Natural killer cell (primary cell): ENCODE results near the gene CAMSAP1. TPM values are rescaled to one million over a fixed set of nuclear protein-coding genes. Genes with fewer than 3 reads are reported as not detected.

Experiments
- ATAC-seq, 3 donors: fragments of 150-1000 bp in 2 of 3; fragments of 200-7000 bp in 1 of 3; cut with Tn5 transposase; 1 replicate in 1 of 3; 2 replicates in 2 of 3; pipeline ENCODE4 v1.10.0; 2021; ENCODE audit warnings: mild to moderate bottlenecking in 2 of 3, moderate library complexity in 2 of 3
- DNase-seq, 2 donors: peaks; one replicate each; pipeline versions ENCODE4 v3.0.0 to v3.0.0-alpha.2; 2013 to 2021; ENCODE audit warnings: mixed read lengths in 1 of 2
- H3K27ac ChIP-seq: one replicate; pipeline ENCODE4 v1.5.1; 2013; ENCODE audit warnings: mild to moderate bottlenecking, low read length
- H3K27me3 ChIP-seq: one replicate; pipeline ENCODE4 v1.6.1; 2013; ENCODE audit warnings: low read length; ENCODE audit not compliant: control insufficient read depth, insufficient read depth
- H3K36me3 ChIP-seq: one replicate; pipeline ENCODE4 v1.6.1; 2013; ENCODE audit warnings: low read length; ENCODE audit not compliant: control insufficient read depth, insufficient read depth
- H3K4me1 ChIP-seq: one replicate; pipeline ENCODE4 v1.6.1; 2013; ENCODE audit warnings: low read length; ENCODE audit not compliant: control insufficient read depth, insufficient read depth
- H3K4me3 ChIP-seq: one replicate; pipeline ENCODE4 v1.5.1; 2013; ENCODE audit warnings: low read length
- H3K9me3 ChIP-seq: one replicate; pipeline ENCODE4 v1.6.1; 2013; ENCODE audit warnings: low read length; ENCODE audit not compliant: control insufficient read depth, insufficient read depth
- H3K27ac Mint-ChIP-seq, 2 donors: one replicate each; pipeline ENCODE4 v1.8.0; 2022; ENCODE audit warnings: mild to moderate bottlenecking in 2 of 2, mixed read lengths in 2 of 2, moderate library complexity in 1 of 2
- H3K27me3 Mint-ChIP-seq, 2 donors: one replicate each; pipeline ENCODE4 v1.8.0; 2022; ENCODE audit warnings: low read depth in 2 of 2, mixed read lengths in 2 of 2
- H3K36me3 Mint-ChIP-seq: one replicate; pipeline ENCODE4 v1.8.0; 2022; ENCODE audit warnings: mixed read lengths
- H3K4me1 Mint-ChIP-seq, 2 donors: one replicate each; pipeline ENCODE4 v1.8.0; 2022; ENCODE audit warnings: mixed read lengths in 2 of 2
- H3K4me3 Mint-ChIP-seq: one replicate; pipeline ENCODE4 v1.8.0; 2022; ENCODE audit warnings: mild to moderate bottlenecking, moderate library complexity, mixed read lengths
- H3K9me3 Mint-ChIP-seq, 2 donors: one replicate each; pipeline ENCODE4 v1.8.0; 2022; ENCODE audit warnings: mixed read lengths in 2 of 2
- CTCF ChIP-seq: fragments of 200-600 bp; IDR thresholded peaks from one replicate; pipeline ENCODE4 v1.8.0; 2022; ENCODE audit warnings: antibody characterized with exemption
- WGBS: methylation state at CpG from one replicate; pipeline ENCODE4 v1.1.7; 2013; ENCODE audit warnings: missing lambda C conversion rate; ENCODE audit not compliant: insufficient coverage; 5-methylcytosine and 5-hydroxymethylcytosine counted together
- intact Hi-C: fragments of 100-400 bp; cut with micrococcal nuclease; formaldehyde crosslinking; loops from one replicate; pipeline ENCODE4 v1.14.2; 2022
- total RNA-seq, 4 donors: library from RNA; stranded (reverse); fragments of 120-200 nt in 1 of 4; gene quantifications; one replicate each; pipeline versions ENCODE4 v1.2.3 to v1.2.4, GENCODE V29; 2013 to 2022

The CAMSAP1 gene
- total RNA-seq, 3 donors from 2014 or later (not counting 1 experiment from before 2014, with no cell fraction given): 25.9 to 33.5 (median 28.1) TPM

DNA sequence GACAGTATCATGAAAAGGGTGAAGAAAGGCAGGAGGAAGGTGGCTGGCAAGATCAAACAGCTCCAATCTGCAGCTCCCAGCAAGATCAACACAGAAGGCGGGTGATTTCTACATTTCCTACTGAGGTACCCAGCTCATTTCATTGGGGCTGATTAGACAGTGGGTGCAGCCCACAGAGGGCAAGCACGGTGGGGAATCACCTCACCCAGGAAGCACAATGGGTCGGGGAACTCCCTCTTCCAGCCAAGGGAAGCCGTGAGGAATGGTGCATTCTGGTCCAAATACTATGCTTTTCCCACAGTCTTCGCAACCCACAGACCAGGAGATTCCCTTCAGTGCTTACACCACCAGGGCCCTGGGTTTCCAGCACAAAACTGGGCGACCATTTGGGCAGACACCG lies 66.8 kb downstream of the CAMSAP1 start:
- Histone ChIP-seq H3K36me3 (peaks cover 9% of the 10 kb centered on the region), H3K4me3 (no peak overlapping the region), H3K27ac (no peak overlapping the region), H3K9me3 (no peaks in the 10 kb centered on the region), H3K4me1 (no peaks in the 10 kb centered on the region), H3K27me3 (no peaks in the 10 kb centered on the region)
- no peak for TF ChIP-seq CTCF
- Mint-ChIP-seq H3K4me3 (no peak overlapping the region), H3K27me3 (no peaks in the 10 kb centered on the region), H3K36me3 (peaks cover 19% of the 10 kb centered on the region), H3K27ac (no peak overlapping the region), H3K4me1 (peaks cover 9 to 19% of the 10 kb centered on the region in 2 donors), H3K9me3 (peaks cover 6 to 7% of the 10 kb centered on the region in 2 donors)
- intact Hi-C loops: no loop called here
- DNase-seq (no peak), ATAC-seq (no peak)
- 95% methylated on average over 7 of the region's 7 CpGs for WGBS

DNA sequence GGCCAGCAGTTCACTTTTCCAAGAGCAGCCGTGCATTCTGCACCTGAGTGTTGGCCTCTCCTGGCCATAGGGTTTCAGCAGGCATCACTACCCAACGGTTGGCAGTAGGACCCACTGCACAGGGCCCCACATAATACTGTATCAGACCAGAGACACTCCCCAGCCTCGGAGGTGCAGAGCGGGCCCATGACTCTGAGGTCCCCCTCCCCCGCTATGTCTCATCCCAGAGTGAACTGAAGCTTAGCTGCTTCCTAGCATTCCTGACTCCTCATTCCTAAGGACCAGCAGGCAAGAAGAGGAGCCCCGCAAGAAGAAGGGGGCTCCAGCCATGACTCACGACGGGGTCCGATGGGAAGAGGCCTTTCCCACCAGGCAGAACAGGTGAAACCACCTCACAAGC lies 67.2 kb downstream of the CAMSAP1 start:
- Mint-ChIP-seq H3K9me3 (peaks cover 6 to 7% of the 10 kb centered on the region in 2 donors), H3K4me1 (peaks cover 6 to 15% of the 10 kb centered on the region in 2 donors), H3K27me3 (no peaks in the 10 kb centered on the region), H3K4me3 (no peak overlapping the region), H3K36me3 (peaks cover 15% of the 10 kb centered on the region), H3K27ac (no peak overlapping the region)
- intact Hi-C loops: no loop called here
- no peak for TF ChIP-seq CTCF
- Histone ChIP-seq H3K9me3 (no peaks in the 10 kb centered on the region), H3K4me3 (no peak overlapping the region), H3K36me3 (peaks cover 9% of the 10 kb centered on the region), H3K27ac (no peak overlapping the region), H3K27me3 (no peaks in the 10 kb centered on the region), H3K4me1 (no peaks in the 10 kb centered on the region)
- WGBS: over 99% methylated on average over 9 of the region's 9 CpGs
- DNase-seq: no peak
- no peak for ATAC-seq

DNA sequence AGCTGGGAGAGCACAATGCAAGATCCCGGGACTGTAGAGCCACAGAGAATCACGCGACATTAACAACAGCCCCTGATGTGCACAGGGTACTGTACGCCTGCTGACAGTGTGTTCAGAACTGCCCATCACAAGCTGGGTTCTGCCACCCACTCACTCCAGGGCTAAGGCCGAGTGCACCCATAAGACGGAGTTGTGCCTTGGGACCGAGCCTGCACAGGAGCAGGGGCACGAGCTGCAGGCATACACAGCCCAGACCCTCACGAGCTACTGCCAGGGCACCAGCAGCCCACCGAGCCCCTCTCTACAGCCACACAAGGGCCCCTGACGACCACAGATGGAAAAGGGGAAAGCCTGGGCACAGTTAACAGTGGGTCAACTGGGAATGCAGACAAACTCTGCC lies 67.8 kb downstream of the CAMSAP1 start:
- H3K27me3 Mint-ChIP-seq: no peaks in the 10 kb centered on the region
- DNase-seq: no peak
- Histone ChIP-seq H3K4me3 (no peak overlapping the region), H3K27me3 (no peaks in the 10 kb centered on the region), H3K27ac (no peak overlapping the region), H3K36me3 (peaks cover 9% of the 10 kb centered on the region), H3K4me1 (no peaks in the 10 kb centered on the region), H3K9me3 (no peaks in the 10 kb centered on the region)
- H3K9me3 Mint-ChIP-seq: peaks cover 6 to 7% of the 10 kb centered on the region in 2 donors
- peaks cover 9% of the 10 kb centered on the region for H3K36me3 Mint-ChIP-seq
- H3K27ac Mint-ChIP-seq: no peak overlapping the region
- intact Hi-C loops: no loop called here
- no peak for TF ChIP-seq CTCF
- 96% methylated on average over 11 of the region's 11 CpGs for WGBS
- no peak for ATAC-seq
- no peak overlapping the region for H3K4me3 Mint-ChIP-seq
- H3K4me1 Mint-ChIP-seq: peaks cover 0 to 10% of the 10 kb centered on the region in 2 donors

DNA sequence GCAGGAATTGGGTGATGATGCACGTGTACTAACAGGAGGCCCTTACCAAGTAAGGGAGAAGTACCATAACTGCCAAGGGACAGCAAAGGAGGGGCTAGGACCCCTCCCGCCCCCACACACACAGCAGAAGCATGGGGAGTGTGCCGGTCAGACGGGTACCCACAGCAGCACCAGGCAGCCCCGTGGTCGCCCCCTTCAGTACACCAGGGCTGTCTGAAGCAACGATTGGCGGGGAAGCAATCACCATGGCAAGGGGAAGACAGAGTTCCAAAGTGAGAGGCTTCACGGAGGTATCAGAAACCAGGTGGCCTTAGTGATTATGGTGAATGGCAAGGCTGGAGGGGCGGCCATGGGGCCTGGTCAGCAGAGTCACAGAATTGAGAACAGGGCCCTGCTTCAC lies 72.2 kb downstream of the CAMSAP1 start:
- Mint-ChIP-seq H3K36me3 (no peaks in the 10 kb centered on the region), H3K27me3 (no peaks in the 10 kb centered on the region), H3K27ac (no peak overlapping the region), H3K9me3 (no peaks in the 10 kb centered on the region), H3K4me1 (peaks cover 5 to 6% of the 10 kb centered on the region in 2 donors), H3K4me3 (no peak overlapping the region)
- no peak for TF ChIP-seq CTCF
- DNase-seq: no peak
- Histone ChIP-seq H3K4me3 (no peak overlapping the region), H3K27ac (no peak overlapping the region), H3K36me3 (peaks cover 1% of the 10 kb centered on the region), H3K9me3 (no peaks in the 10 kb centered on the region), H3K4me1 (no peaks in the 10 kb centered on the region), H3K27me3 (no peaks in the 10 kb centered on the region)
- ATAC-seq: no peak
- 97% methylated on average over 10 of the region's 10 CpGs for WGBS
- intact Hi-C loops: no loop called here
